Measurements from ENCODE around the gene CIDEA. TPM values are rescaled to one million over a fixed set of nuclear protein-coding genes. Genes with fewer than 3 reads are reported as not detected.
"Not testable (repeated sequence)": the region's sequence is repeated elsewhere in the genome, so short reads cannot be mapped to it uniquely, and the experiment has no call there.

The CIDEA gene
- total RNA-seq (2014; rRNA removed; shearing (Covaris generic)) = not detected in 2 replicates

- DNase-seq (ENCODE audit: low read depth) = no peak
These were observed at the start of gene CIDEA for GRCh38 chr18:12254136-12254819. CIDEA (plus strand) TSS chr18:12254361; CDS start chr18:12254384, 23 bp downstream.

GRCh38 chr18:12208296-12209153, 45.6 kb upstream of the CIDEA start:
- DNase-seq (ENCODE audit: low read depth) = peak; percentile 5

- not testable (repeated sequence) for DNase-seq (ENCODE audit: low read depth)
These were observed 41.9 kb upstream of the CIDEA start for GRCh38 chr18:12212308-12212707.

- DNase-seq (ENCODE audit: low read depth) = peak; percentile 64
These were observed 39.7 kb upstream of the CIDEA start for GRCh38 chr18:12214296-12215005.

- DNase-seq (ENCODE audit: low read depth) = not testable (repeated sequence)
These were observed 37.7 kb upstream of the CIDEA start for GRCh38 chr18:12216471-12216870.

- peak; percentile 43 for DNase-seq (ENCODE audit: low read depth)
These were observed 35.6 kb upstream of the CIDEA start for GRCh38 chr18:12218603-12219002.

GRCh38 chr18:12222041-12222440, 32.1 kb upstream of the CIDEA start:
- DNase-seq (ENCODE audit: low read depth) = not testable (repeated sequence)

- not testable (repeated sequence) for DNase-seq (ENCODE audit: low read depth)
These were observed 30.8 kb upstream of the CIDEA start for GRCh38 chr18:12223326-12223725.

- DNase-seq (ENCODE audit: low read depth) = not testable (repeated sequence)
These were observed 27.4 kb upstream of the CIDEA start for GRCh38 chr18:12226807-12227206.

- not testable (repeated sequence) for DNase-seq (ENCODE audit: low read depth)
These were observed 26.6 kb upstream of the CIDEA start for GRCh38 chr18:12227399-12228186.

- not testable (repeated sequence) for DNase-seq (ENCODE audit: low read depth)
These were observed 25.9 kb upstream of the CIDEA start for GRCh38 chr18:12228308-12228707.

- DNase-seq (ENCODE audit: low read depth) = not testable (repeated sequence)
These were observed 23.6 kb upstream of the CIDEA start for GRCh38 chr18:12230561-12230960.

- no peak for DNase-seq (ENCODE audit: low read depth)
These were observed 22.9 kb upstream of the CIDEA start for GRCh38 chr18:12231040-12231882.

GRCh38 chr18:12231986-12232385, 22.2 kb upstream of the CIDEA start:
- no peak for DNase-seq (ENCODE audit: low read depth)

GRCh38 chr18:12233378-12233777, 20.8 kb upstream of the CIDEA start:
- peak; percentile 59 for DNase-seq (ENCODE audit: low read depth)

GRCh38 chr18:12234451-12235190, 19.5 kb upstream of the CIDEA start:
- no peak for DNase-seq (ENCODE audit: low read depth)

GRCh38 chr18:12236141-12236540, 18.0 kb upstream of the CIDEA start:
- no peak for DNase-seq (ENCODE audit: low read depth)

GRCh38 chr18:12236934-12237832, 17.0 kb upstream of the CIDEA start:
- peak; percentile 44 for DNase-seq (ENCODE audit: low read depth)

- DNase-seq (ENCODE audit: low read depth) = no peak
These were observed 15.3 kb upstream of the CIDEA start for GRCh38 chr18:12238826-12239225.
